Adrenal gland (tissue), 12 donors: ENCODE data around the gene KIF16B. TPM values are rescaled to one million over a fixed set of nuclear protein-coding genes. Genes with fewer than 3 reads are reported as not detected.

ENCODE experiments used
- DNase-seq, 7 donors: peaks; one replicate each; pipeline ENCODE4 v3.0.0-alpha.2; 2019 to 2020
- H3K27ac ChIP-seq, 5 donors: fragments of 200-600 bp; sonication (generic) in 4 of 5; 1 replicate in 3 of 5; 2 replicates in 2 of 5; pipeline versions ENCODE4 v1.5.1 to v1.8.0; 2016 to 2020; ENCODE audit warnings: mild to moderate bottlenecking in 1 of 5
- H3K27me3 ChIP-seq: fragments of 200-600 bp; 2 replicates; pipeline ENCODE4 v1.8.0; 2021
- H3K36me3 ChIP-seq, 2 donors: fragments of 200-600 bp; replicated peaks in 1 of 2; 1 replicate in 1 of 2; 2 replicates in 1 of 2; pipeline versions ENCODE4 v1.5.1 to v1.8.0; 2018 to 2022
- H3K4me1 ChIP-seq, 2 donors: fragments of 200-600 bp; replicated peaks in 1 of 2; 1 replicate in 1 of 2; 2 replicates in 1 of 2; pipeline versions ENCODE4 v1.5.1 to v1.8.0; 2018 to 2021
- H3K4me3 ChIP-seq, 4 donors: fragments of 200-600 bp; sonication (generic) in 3 of 4; one replicate each; pipeline ENCODE4 v1.5.1; 2016 to 2018
- H3K9me3 ChIP-seq, 3 donors: fragments of 200-600 bp; sonication (generic) in 1 of 3; replicated peaks in 1 of 3; 1 replicate in 2 of 3; 2 replicates in 1 of 3; pipeline versions ENCODE4 v1.5.1 to v1.8.0; 2016 to 2021
- CTCF ChIP-seq, 6 experiments: fragments of 450-650 bp in 4 of 6; fragments of 200-600 bp in 2 of 6; sonication (generic) in 1 of 6; IDR thresholded peaks; 1 replicate in 5 of 6; 2 replicates in 1 of 6; pipeline versions ENCODE4 v1.5.1 to v1.8.0; 2016 to 2021; ENCODE audit warnings: antibody characterized with exemption in 6 of 6, mild to moderate bottlenecking in 2 of 6, moderate library complexity in 1 of 6
- POLR2A ChIP-seq, 2 donors: fragments of 450-650 bp; IDR thresholded peaks; one replicate each; pipeline ENCODE4 v1.6.1; 2017; ENCODE audit warnings: antibody characterized with exemption in 2 of 2, mild to moderate bottlenecking in 2 of 2, moderate library complexity in 1 of 2
- WGBS, 4 donors: extraction: QIAGEN DNeasy Blood & Tissue Kit in 2 of 4; methylation state at CpG; one replicate each; pipeline versions ENCODE4 v1.1.5 to v1.1.7; 2013 to 2017; 5-methylcytosine and 5-hydroxymethylcytosine counted together
- intact Hi-C, 2 donors: fragments of 100-400 bp; cut with DNase I; formaldehyde crosslinking; loops; one replicate each; pipeline versions ENCODE4 v1.14.1 to v1.15.0; 2022 to 2023
- polyA plus RNA-seq, 3 donors: library from polyadenylated mRNA; stranded (reverse); fragments of 200-250 nt in 2 of 3; fragments of 350-450 nt in 1 of 3; fragmentation: Illumina TruSeq in 1 of 3; extraction: RNeasy Lipid Tissue Mini Kit (QIAGEN cat#74804) in 1 of 3; gene quantifications; one replicate each; pipeline ENCODE4 v1.2.3, GENCODE V29; 2013 to 2014
- total RNA-seq, 9 donors: library from RNA; depleted of rRNA in 4 of 9; stranded (reverse); fragments of >200 nt in 4 of 9; fragments of 120-200 nt in 1 of 9; fragmentation: NEBNext Ultra II Directional in 1 of 9; extraction: Animal tissue kit (Norgen Biotek cat#: 25700) in 1 of 9; gene quantifications; one replicate each; pipeline versions ENCODE4 v1.1.0 to v1.2.4, GENCODE V29; 2013 to 2023
- donor health status: healthy with polysubstance abuse.
- donor health status: Bipolar disorder and iron deficiency.
- donor health status: DM: yes; HTN: yes; CAD: no.
- donor health status: DM: no; HTN: no; CAD: no.
- donor health status: DM: no; HTN: no; CAD: no.
- donor health status: DM: yes; HTN: yes; CAD: no.

KIF16B gene
- total and polyA plus RNA-seq, 12 donors: 8.6 to 113 (median 36.1) TPM

DNA sequence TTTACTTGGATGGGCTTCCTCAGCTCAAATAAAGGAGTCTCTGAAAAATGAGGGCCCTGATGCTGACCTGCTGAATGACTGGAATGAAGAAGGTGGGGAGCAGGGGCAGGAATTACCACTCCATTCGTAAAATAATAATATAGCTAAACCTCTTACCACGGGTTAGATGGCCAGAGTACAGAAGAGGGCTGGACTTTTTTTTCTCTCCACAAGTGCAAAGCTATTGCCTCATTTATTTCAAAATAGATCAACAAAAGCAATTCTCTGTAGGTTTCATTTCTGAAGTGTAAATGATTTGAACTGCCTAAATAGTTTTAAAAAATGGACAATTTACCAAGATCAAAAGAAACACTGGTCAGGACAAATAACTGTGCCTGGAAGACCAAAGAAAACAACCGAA, 256.7 kb downstream of the KIF16B start:
- no peak for TF ChIP-seq POLR2A (IDR thresholded peaks at IDR 0.05)
- no peak for TF ChIP-seq CTCF (IDR thresholded peaks at IDR 0.05)
- 78 to 91% (median 88%) methylated on average over 3 of the region's 3 CpGs for WGBS, 4 donors
- intact Hi-C loops: no loop called here

GRCh38 chr20:16314748-16315159, 258.5 kb downstream of the KIF16B start:
- H3K36me3 ChIP-seq: no peaks in the 10 kb centered on the region
- no peak for DNase-seq
- H3K9me3 ChIP-seq: no peaks in the 10 kb centered on the region
- H3K27me3 ChIP-seq: no peaks in the 10 kb centered on the region
- H3K27ac ChIP-seq: no peak overlapping the region
- WGBS, 4 donors: 91 to 98% (median 95%) methylated on average over 8 of the region's 8 CpGs
- no peak overlapping the region for H3K4me3 ChIP-seq
- no peaks in the 10 kb centered on the region for H3K4me1 ChIP-seq
- no peak for TF ChIP-seq POLR2A (IDR thresholded peaks at IDR 0.05)
- TF ChIP-seq CTCF (IDR thresholded peaks at IDR 0.05): no peak
- intact Hi-C loops: no loop called here

More for the DNA sequence above, 256.7 kb downstream of the KIF16B start:
- Histone ChIP-seq H3K4me3 (no peak overlapping the region), H3K36me3 (no peaks in the 10 kb centered on the region), H3K4me1 (no peaks in the 10 kb centered on the region), H3K27me3 (no peaks in the 10 kb centered on the region), H3K9me3 (peaks cover 0 to 3% (median 0%) of the 10 kb centered on the region in 3 donors), H3K27ac (no peak overlapping the region)
- DNase-seq: no peak

- 83 to 95% (median 91%) methylated on average over 3 of the region's 3 CpGs for WGBS, 4 donors
- intact Hi-C loops: no loop called here
- H3K27ac ChIP-seq: no peak overlapping the region
Observed at GRCh38 chr20:16314320-16314719, 258.9 kb downstream of the KIF16B start.

GRCh38 chr20:16313917-16314316, 259.3 kb downstream of the KIF16B start:
- H3K27ac ChIP-seq: no peak overlapping the region
- no peaks in the 10 kb centered on the region for H3K4me1 ChIP-seq
- H3K27me3 ChIP-seq: no peaks in the 10 kb centered on the region
- DNase-seq: no peak
- intact Hi-C loops: no loop called here
- H3K36me3 ChIP-seq: no peaks in the 10 kb centered on the region
- no peaks in the 10 kb centered on the region for H3K9me3 ChIP-seq
- H3K4me3 ChIP-seq: no peak overlapping the region
- WGBS, 4 donors: 72 to 87% (median 85%) methylated on average over 4 of the region's 4 CpGs
- no peak for TF ChIP-seq CTCF (IDR thresholded peaks at IDR 0.05)
- no peak for TF ChIP-seq POLR2A (IDR thresholded peaks at IDR 0.05)

More at GRCh38 chr20:16314320-16314719, 258.9 kb downstream of the KIF16B start:
- H3K4me1 ChIP-seq: no peaks in the 10 kb centered on the region
- H3K27me3 ChIP-seq: no peaks in the 10 kb centered on the region
- TF ChIP-seq POLR2A (IDR thresholded peaks at IDR 0.05): no peak
- DNase-seq: no peak
- no peak overlapping the region for H3K4me3 ChIP-seq
- no peaks in the 10 kb centered on the region for H3K36me3 ChIP-seq
- H3K9me3 ChIP-seq: no peaks in the 10 kb centered on the region

GRCh38 chr20:16312998-16313397, 260.2 kb downstream of the KIF16B start:
- intact Hi-C loops: no loop called here
- H3K4me1 ChIP-seq: no peaks in the 10 kb centered on the region
- no peaks in the 10 kb centered on the region for H3K27me3 ChIP-seq
- no peaks in the 10 kb centered on the region for H3K36me3 ChIP-seq
- no peak for DNase-seq
- no peaks in the 10 kb centered on the region for H3K9me3 ChIP-seq
- H3K4me3 ChIP-seq: no peak overlapping the region
- H3K27ac ChIP-seq: no peak overlapping the region
- no peak for TF ChIP-seq POLR2A (IDR thresholded peaks at IDR 0.05)
- TF ChIP-seq CTCF (IDR thresholded peaks at IDR 0.05): no peak
